ENCODE results near the gene POLR2I.
"Not testable (repeated sequence)": the region's sequence is repeated elsewhere in the genome, so short reads cannot be mapped to it uniquely, and the experiment has no call there.

Gene POLR2I

GRCh38 chr19:36131221-36131620 lies 16.5 kb upstream of the POLR2I start:
- DNase-seq, result not testable (repeated sequence)

DNA sequence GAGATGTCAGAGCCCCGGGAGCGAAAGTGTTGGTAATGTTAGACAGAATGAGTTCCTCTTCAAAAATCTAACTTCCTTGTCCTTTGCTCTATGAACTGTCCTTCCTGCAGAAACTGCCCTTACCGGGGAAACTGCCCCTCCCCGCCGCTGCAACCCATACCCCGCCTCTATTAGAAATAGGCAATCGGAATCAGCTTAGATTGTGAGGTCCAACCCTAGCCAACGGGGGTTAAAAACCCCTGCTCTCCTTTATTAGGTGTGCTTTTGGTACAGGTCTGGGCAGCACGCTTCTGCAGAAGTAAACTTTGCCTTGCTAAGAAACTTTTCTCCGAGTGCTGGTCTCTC lies 13.7 kb upstream of the POLR2I start:
- DNase-seq, result peak; percentile 84

- no peak for DNase-seq
Measured at GRCh38 chr19:36125557-36125956, 10.9 kb upstream of the POLR2I start.

- no peak for DNase-seq
Measured at GRCh38 chr19:36121486-36122124, 6.9 kb upstream of the POLR2I start.

DNA sequence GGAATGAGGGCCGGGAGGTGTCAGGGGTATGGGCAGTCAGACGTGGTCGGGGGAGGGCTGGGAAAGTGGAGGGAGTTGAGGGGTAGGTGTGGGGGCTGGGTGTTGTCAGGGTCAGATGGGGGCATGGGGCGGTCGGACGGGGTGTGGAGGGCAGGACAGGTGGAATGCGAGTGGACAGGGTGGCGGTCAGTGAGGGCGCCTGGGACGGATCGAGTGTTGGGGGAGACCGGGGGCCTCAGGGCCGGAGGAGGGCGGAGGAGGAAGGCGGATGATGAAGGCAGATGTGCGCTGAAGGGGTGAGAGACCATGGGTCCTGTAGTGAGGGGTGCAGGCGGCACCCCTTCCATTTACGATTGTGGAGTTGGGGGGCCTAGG lies 6.3 kb upstream of the POLR2I start:
- no peak for DNase-seq

- DNase-seq, result no peak
Measured at GRCh38 chr19:36120092-36120983, 5.7 kb upstream of the POLR2I start.

GRCh38 chr19:36116344-36116637 lies 1.6 kb upstream of the POLR2I start:
- DNase-seq, result no peak

GRCh38 chr19:36115453-36116343 lies 1.0 kb upstream of the POLR2I start, which contains the start of gene TBCB:
TSS of gene TBCB (plus strand) at chr19:36115468. CDS start at chr19:36115561, 93 bp downstream.
- peak; percentile 88 for DNase-seq

GRCh38 chr19:36113894-36114720 lies 568 bp downstream of the POLR2I start:
- peak; percentile 87 for DNase-seq

GRCh38 chr19:36113425-36113824 lies 1.2 kb downstream of the POLR2I start:
- DNase-seq, result no peak

DNA sequence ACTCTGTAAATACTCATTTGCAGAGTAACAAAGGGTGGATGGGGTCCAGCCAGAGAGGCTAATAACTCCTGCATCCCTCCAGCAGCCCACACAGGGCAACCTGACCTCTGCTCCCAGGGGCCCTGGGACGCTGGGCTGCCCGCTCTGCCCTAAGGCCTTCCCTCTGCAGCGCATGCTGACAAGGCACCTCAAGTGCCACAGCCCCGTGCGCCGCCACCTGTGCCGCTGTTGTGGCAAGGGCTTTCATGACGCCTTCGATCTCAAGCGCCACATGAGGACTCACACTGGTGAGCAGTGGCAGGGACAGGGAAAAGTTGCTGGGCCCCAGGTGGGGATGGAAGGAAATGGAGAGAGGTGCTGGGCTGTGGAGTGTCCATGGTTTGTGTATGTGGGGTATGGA lies 2.0 kb downstream of the POLR2I start:
- DNase-seq, result no peak

DNA sequence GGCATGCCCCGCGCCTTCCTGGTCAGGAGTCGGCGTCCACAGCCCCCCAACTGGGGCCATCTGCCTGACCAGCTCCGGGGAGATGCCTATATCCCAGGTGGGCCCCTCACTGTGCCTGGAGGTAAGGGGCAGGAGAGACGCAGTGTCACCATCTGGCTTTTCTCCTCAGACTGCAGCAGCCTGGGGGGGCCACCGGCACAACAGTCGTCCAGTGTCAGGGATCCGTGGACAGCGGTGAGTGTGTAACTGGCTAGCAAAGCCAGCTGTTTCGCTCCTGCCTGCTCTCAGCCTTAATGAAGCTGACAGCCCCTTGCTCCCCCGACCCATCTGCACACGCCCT lies 3.5 kb downstream of the POLR2I start:
- DNase-seq, result no peak

- DNase-seq, result no peak
Measured at GRCh38 chr19:36110487-36111199, 4.0 kb downstream of the POLR2I start, which contains the start of gene OVOL3. TSS of gene OVOL3 (plus strand) at chr19:36111143. CDS start at chr19:36111203, 60 bp downstream.

GRCh38 chr19:36108684-36109083 lies 6.0 kb downstream of the POLR2I start:
- no peak for DNase-seq

DNA sequence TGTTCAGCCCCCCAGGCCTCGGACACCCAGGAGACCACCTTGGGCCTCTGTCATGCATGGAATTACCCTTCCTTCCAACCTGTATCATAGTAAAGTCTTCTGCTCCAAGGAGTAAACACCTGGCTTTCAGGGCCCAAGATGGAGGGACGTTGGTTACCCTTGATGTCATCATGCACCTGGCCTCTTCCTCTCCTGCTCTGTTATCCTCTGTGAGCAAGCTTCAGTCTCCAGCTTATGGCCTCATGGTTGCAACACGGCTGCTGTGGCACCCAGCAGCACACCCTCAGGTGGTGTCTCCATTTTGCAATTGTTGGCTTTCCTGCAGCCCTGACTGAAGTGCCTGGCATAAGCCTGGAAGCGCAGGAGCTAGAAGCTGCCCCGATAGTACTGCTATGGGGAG lies 7.7 kb downstream of the POLR2I start:
- DNase-seq, result no peak

DNA sequence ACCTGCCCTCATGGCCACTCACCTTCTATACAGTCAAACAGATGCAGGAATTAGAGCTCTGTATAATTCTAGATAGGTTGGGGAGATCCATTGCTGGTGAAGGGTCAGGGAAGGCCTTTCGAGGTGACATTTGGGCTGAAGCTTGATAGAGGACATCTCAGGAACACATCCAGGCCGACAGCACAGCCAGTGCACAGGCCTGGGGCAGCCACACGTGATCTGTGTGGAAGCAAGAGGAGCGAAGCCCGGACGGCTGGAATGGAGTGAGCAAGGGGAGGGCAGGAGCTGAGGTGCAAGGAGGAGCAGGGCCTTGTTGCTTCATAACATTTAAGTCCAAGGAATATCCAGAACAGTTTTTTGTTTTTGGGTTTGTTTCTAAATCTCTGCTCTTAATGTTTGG lies 8.2 kb downstream of the POLR2I start:
- DNase-seq, result no peak

DNA sequence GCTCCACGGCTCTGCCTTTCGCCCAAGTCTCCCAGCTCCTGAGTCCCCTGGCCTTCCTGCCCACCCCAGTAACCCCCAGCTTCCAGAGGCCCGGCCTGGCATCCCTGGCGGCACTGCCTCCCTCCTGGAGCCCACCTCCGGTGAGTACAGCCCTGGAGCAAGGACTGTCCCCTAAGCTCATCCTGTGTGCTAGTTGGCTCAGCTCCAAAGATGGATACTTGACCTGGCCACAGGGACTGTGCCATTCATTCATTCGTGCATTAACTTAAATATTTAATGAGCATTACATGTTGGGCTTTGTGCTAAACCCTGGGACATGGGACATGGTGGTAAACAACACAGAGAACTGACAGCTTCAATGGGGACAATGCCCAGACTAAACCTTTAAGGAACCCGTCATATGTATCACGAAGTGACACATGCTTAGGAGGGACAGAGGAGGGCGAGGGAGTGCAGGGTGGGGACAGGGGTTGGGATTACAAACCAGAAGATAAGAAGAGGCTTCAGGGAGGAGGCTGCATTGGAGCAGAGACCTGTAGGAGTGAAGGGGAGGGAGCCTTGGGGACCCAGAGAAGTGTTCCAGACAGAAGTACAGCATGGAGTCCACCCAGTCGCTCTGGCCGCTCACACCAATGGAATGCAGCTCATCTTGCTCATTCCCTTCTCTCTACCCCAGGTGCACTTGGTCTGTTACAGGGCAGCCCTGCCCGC lies 10.7 kb downstream of the POLR2I start:
- DNase-seq, result no peak

- no peak for DNase-seq
Measured at GRCh38 chr19:36103040-36103626, 11.5 kb downstream of the POLR2I start.

DNA sequence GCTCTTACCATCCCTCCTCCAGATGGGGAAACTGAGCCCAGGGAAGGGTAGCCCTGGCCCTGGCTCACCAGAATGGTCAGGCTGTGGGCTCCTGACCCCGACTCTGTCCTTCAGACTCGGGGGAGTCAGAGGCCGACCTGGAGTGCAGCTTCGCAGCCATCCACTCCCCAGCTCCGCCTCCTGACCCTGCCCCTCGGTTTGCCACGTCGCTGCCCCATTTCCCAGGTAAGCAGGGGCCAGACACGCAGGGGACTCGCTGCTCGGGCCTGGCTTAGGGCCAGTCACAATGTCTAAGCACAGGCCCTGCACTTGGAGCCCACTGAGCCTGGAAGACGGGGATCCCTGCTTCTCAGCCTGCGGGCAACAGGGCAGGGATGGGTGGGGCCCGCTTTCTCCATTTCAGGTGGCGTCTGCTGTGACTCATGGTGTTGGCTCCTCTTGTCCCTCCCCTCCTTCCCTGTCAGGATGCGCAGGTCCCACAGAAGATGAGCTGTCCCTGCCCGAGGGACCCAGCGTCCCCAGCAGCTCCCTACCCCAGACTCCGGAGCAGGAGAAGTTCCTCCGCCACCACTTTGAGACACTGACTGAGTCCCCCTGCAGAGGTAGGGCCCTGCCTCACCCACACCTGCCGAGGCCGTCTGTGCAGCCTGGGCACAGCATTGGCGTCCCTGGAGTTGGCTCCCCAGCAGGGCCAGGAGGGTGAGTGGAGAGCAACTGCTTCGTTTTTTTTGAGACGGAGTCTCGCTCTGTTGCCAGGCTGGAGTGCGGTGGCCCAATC lies 12.9 kb downstream of the POLR2I start:
- no peak for DNase-seq

- DNase-seq, result no peak
Measured at GRCh38 chr19:36100476-36100875, 14.2 kb downstream of the POLR2I start.
